ENCODE data around the gene NTRK2. TPM values are rescaled to one million over a fixed set of nuclear protein-coding genes. Genes with fewer than 3 reads are reported as not detected.

NTRK2 gene
- total RNA-seq, 1 donor from 2014 or later = 65.0 TPM

- no peak overlapping the region for H3K4me3 Mint-ChIP-seq
- H3K36me3 Mint-ChIP-seq = no peaks in the 10 kb centered on the region
- DNase-seq (ENCODE audit: low spot score in 2 of 2, unreplicated experiment in 2 of 2) = no peak
- H3K9me3 Mint-ChIP-seq = no peaks in the 10 kb centered on the region
- H3K27me3 Mint-ChIP-seq (ENCODE audit: low read depth) = no peaks in the 10 kb centered on the region
- no peak overlapping the region for H3K27ac Mint-ChIP-seq
- no peak for TF ChIP-seq CTCF (IDR thresholded peaks at IDR 0.05; ENCODE audit: unreplicated experiment)
- H3K4me1 Mint-ChIP-seq = peaks cover 54% of the 10 kb centered on the region
Measured at GRCh38 chr9:84856181-84856632, 186.7 kb downstream of the NTRK2 start.

- Mint-ChIP-seq H3K36me3 (no peaks in the 10 kb centered on the region), H3K9me3 (no peaks in the 10 kb centered on the region), H3K27ac (no peak overlapping the region), H3K4me1 (peaks cover 60% of the 10 kb centered on the region), H3K4me3 (no peak overlapping the region), H3K27me3 (ENCODE audit: low read depth) (no peaks in the 10 kb centered on the region)
- DNase-seq (ENCODE audit: low spot score in 2 of 2, unreplicated experiment in 2 of 2) = no peak
- no peak for TF ChIP-seq CTCF (IDR thresholded peaks at IDR 0.05; ENCODE audit: unreplicated experiment)
Measured at GRCh38 chr9:84857211-84857610, 187.7 kb downstream of the NTRK2 start.

GRCh38 chr9:84858364-84858763 lies 188.8 kb downstream of the NTRK2 start:
- H3K4me1 Mint-ChIP-seq = peaks cover 69% of the 10 kb centered on the region
- no peaks in the 10 kb centered on the region for H3K36me3 Mint-ChIP-seq

GRCh38 chr9:84860249-84861115 lies 191.0 kb downstream of the NTRK2 start:
- no peaks in the 10 kb centered on the region for H3K27me3 Mint-ChIP-seq (ENCODE audit: low read depth)
- no peaks in the 10 kb centered on the region for H3K36me3 Mint-ChIP-seq
- peaks cover 81% of the 10 kb centered on the region for H3K4me1 Mint-ChIP-seq
- H3K4me3 Mint-ChIP-seq = no peak overlapping the region
- DNase-seq (ENCODE audit: low spot score in 2 of 2, unreplicated experiment in 2 of 2) = no peak
- H3K27ac Mint-ChIP-seq = peak overlapping the region; percentile 76
- H3K9me3 Mint-ChIP-seq = no peaks in the 10 kb centered on the region
- no peak for TF ChIP-seq CTCF (IDR thresholded peaks at IDR 0.05; ENCODE audit: unreplicated experiment)

More at GRCh38 chr9:84858364-84858763, 188.8 kb downstream of the NTRK2 start:
- no peak for DNase-seq (ENCODE audit: low spot score in 2 of 2, unreplicated experiment in 2 of 2)
- Mint-ChIP-seq H3K4me3 (no peak overlapping the region), H3K27ac (peak overlapping the region; percentile 0), H3K27me3 (ENCODE audit: low read depth) (no peaks in the 10 kb centered on the region), H3K9me3 (no peaks in the 10 kb centered on the region)
- no peak for TF ChIP-seq CTCF (IDR thresholded peaks at IDR 0.05; ENCODE audit: unreplicated experiment)

- H3K9me3 Mint-ChIP-seq = no peaks in the 10 kb centered on the region
- H3K4me1 Mint-ChIP-seq = peaks cover 76% of the 10 kb centered on the region
- no peaks in the 10 kb centered on the region for H3K27me3 Mint-ChIP-seq (ENCODE audit: low read depth)
- H3K4me3 Mint-ChIP-seq = no peak overlapping the region
- H3K27ac Mint-ChIP-seq = no peak overlapping the region
- H3K36me3 Mint-ChIP-seq = no peaks in the 10 kb centered on the region
- TF ChIP-seq CTCF (IDR thresholded peaks at IDR 0.05; ENCODE audit: unreplicated experiment) = no peak
- DNase-seq (ENCODE audit: low spot score in 2 of 2, unreplicated experiment in 2 of 2) = no peak
Measured at GRCh38 chr9:84861455-84861854, 191.9 kb downstream of the NTRK2 start.
